Liver (tissue), 3 donors: ENCODE data around the gene BTBD9.

Source experiments
- EGR1 ChIP-seq, 2 donors: IDR thresholded peaks; 2 replicates each; pipeline ENCODE4 v1.6.1; 2016 to 2018; ENCODE audit warnings: antibody characterized with exemption in 2 of 2, low read depth in 2 of 2
- FOXA1 ChIP-seq: IDR thresholded peaks from 2 replicates; pipeline ENCODE4 v1.6.1; 2016; ENCODE audit warnings: antibody characterized with exemption
- GABPA ChIP-seq, 2 donors: IDR thresholded peaks in 1 of 2; conservative IDR thresholded peaks in 1 of 2; 2 replicates each; pipeline ENCODE4 v1.6.1; 2016; ENCODE audit warnings: antibody characterized with exemption in 2 of 2, mild to moderate bottlenecking in 1 of 2, moderate library complexity in 1 of 2
- HNF4A ChIP-seq, 2 donors: conservative IDR thresholded peaks; 2 replicates each; pipeline ENCODE4 v1.6.1; 2016; ENCODE audit warnings: antibody characterized with exemption in 2 of 2, mild to moderate bottlenecking in 2 of 2
- JUND ChIP-seq, 2 donors: IDR thresholded peaks; 2 replicates each; pipeline ENCODE4 v1.6.1; 2016; ENCODE audit warnings: antibody characterized with exemption in 2 of 2
- RAD21 ChIP-seq, 2 donors: IDR thresholded peaks; 2 replicates each; pipeline ENCODE4 v1.6.1; 2016; ENCODE audit warnings: antibody characterized with exemption in 2 of 2, mild to moderate bottlenecking in 2 of 2
- RXRA ChIP-seq, 2 donors: IDR thresholded peaks; 2 replicates each; pipeline ENCODE4 v1.6.1; 2017 to 2018; ENCODE audit warnings: antibody characterized with exemption in 2 of 2, mild to moderate bottlenecking in 1 of 2
- SP1 ChIP-seq: IDR thresholded peaks from 2 replicates; pipeline ENCODE4 v1.6.1; 2018; ENCODE audit warnings: antibody characterized with exemption, mild to moderate bottlenecking
- YY1 ChIP-seq: IDR thresholded peaks from 2 replicates; pipeline ENCODE4 v1.6.1; 2016; ENCODE audit warnings: antibody characterized with exemption, mild to moderate bottlenecking
- TF ChIP-seq, protein P1 (sequence below): fragments of 150-350 bp; IDR thresholded peaks from 2 replicates; pipeline ENCODE4 v1.5.1; 2017; ENCODE audit warnings: improper control_type of control experiment, low read depth, low read length; ENCODE audit not compliant: missing input control
- TF ChIP-seq, protein P2 (sequence below): IDR thresholded peaks from 2 replicates; pipeline ENCODE4 v1.6.1; 2016; ENCODE audit warnings: antibody characterized with exemption
- TF ChIP-seq, protein P3 (sequence below): IDR thresholded peaks from 2 replicates; pipeline ENCODE4 v1.6.1; 2016; ENCODE audit warnings: antibody characterized with exemption, mild to moderate bottlenecking
- TF ChIP-seq, protein P4 (sequence below): IDR thresholded peaks from 2 replicates; pipeline ENCODE4 v1.6.1; 2016; ENCODE audit warnings: antibody characterized with exemption
- donor health status: healthy.
- donor health status: healthy.

DNA sequence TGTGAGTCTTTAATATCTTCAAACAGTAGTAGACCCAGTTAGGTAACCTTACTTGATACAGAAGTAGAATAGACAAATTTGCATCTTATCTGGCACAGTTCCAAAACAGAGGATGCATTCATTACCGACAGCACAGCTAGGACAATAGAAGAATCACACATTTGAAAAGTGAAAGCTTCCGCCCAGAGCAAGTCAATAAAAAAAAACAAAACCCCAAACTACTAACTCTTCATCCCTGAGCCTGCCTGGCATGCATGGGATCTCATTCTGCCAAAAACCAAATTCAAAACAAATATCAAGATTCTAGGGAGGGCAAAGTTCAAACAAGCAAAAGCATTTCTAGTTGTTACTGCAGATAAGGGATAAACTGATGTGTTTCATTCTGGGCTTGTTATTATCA is 235.4 kb downstream of the BTBD9 start:
- peak; percentile 65 to 75 for TF ChIP-seq JUND (IDR thresholded peaks at IDR 0.05)
- TF ChIP-seq, protein P1, sequence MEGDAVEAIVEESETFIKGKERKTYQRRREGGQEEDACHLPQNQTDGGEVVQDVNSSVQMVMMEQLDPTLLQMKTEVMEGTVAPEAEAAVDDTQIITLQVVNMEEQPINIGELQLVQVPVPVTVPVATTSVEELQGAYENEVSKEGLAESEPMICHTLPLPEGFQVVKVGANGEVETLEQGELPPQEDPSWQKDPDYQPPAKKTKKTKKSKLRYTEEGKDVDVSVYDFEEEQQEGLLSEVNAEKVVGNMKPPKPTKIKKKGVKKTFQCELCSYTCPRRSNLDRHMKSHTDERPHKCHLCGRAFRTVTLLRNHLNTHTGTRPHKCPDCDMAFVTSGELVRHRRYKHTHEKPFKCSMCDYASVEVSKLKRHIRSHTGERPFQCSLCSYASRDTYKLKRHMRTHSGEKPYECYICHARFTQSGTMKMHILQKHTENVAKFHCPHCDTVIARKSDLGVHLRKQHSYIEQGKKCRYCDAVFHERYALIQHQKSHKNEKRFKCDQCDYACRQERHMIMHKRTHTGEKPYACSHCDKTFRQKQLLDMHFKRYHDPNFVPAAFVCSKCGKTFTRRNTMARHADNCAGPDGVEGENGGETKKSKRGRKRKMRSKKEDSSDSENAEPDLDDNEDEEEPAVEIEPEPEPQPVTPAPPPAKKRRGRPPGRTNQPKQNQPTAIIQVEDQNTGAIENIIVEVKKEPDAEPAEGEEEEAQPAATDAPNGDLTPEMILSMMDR: no peak
- peak; percentile 67 to 68 for TF ChIP-seq RXRA (IDR thresholded peaks at IDR 0.05)
- TF ChIP-seq YY1: peak; percentile 41
- peak in 1 of 2 donors; percentile 24 for TF ChIP-seq GABPA (IDR thresholded peaks at IDR 0.05 in 1 of 2, conservative IDR thresholded peaks at IDR 0.05 in 1 of 2)
- TF ChIP-seq, protein P2, sequence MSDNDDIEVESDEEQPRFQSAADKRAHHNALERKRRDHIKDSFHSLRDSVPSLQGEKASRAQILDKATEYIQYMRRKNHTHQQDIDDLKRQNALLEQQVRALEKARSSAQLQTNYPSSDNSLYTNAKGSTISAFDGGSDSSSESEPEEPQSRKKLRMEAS: peak; percentile 49
- TF ChIP-seq, protein P3, sequence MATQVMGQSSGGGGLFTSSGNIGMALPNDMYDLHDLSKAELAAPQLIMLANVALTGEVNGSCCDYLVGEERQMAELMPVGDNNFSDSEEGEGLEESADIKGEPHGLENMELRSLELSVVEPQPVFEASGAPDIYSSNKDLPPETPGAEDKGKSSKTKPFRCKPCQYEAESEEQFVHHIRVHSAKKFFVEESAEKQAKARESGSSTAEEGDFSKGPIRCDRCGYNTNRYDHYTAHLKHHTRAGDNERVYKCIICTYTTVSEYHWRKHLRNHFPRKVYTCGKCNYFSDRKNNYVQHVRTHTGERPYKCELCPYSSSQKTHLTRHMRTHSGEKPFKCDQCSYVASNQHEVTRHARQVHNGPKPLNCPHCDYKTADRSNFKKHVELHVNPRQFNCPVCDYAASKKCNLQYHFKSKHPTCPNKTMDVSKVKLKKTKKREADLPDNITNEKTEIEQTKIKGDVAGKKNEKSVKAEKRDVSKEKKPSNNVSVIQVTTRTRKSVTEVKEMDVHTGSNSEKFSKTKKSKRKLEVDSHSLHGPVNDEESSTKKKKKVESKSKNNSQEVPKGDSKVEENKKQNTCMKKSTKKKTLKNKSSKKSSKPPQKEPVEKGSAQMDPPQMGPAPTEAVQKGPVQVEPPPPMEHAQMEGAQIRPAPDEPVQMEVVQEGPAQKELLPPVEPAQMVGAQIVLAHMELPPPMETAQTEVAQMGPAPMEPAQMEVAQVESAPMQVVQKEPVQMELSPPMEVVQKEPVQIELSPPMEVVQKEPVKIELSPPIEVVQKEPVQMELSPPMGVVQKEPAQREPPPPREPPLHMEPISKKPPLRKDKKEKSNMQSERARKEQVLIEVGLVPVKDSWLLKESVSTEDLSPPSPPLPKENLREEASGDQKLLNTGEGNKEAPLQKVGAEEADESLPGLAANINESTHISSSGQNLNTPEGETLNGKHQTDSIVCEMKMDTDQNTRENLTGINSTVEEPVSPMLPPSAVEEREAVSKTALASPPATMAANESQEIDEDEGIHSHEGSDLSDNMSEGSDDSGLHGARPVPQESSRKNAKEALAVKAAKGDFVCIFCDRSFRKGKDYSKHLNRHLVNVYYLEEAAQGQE: peak; percentile 33
- TF ChIP-seq RAD21 (IDR thresholded peaks at IDR 0.05): peak; percentile 51 to 64
- peak in 1 of 2 donors; percentile 43 for TF ChIP-seq EGR1 (IDR thresholded peaks at IDR 0.05; ENCODE audit: low read depth in 2 of 2)
- TF ChIP-seq FOXA1: peak; percentile 47
- TF ChIP-seq, protein P4, sequence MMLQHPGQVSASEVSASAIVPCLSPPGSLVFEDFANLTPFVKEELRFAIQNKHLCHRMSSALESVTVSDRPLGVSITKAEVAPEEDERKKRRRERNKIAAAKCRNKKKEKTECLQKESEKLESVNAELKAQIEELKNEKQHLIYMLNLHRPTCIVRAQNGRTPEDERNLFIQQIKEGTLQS: peak; percentile 28
- TF ChIP-seq HNF4A (conservative IDR thresholded peaks at IDR 0.05): peak; percentile 87
- TF ChIP-seq SP1: peak; percentile 91
